Measurements from ENCODE around the gene NAPA.

The NAPA gene

DNA sequence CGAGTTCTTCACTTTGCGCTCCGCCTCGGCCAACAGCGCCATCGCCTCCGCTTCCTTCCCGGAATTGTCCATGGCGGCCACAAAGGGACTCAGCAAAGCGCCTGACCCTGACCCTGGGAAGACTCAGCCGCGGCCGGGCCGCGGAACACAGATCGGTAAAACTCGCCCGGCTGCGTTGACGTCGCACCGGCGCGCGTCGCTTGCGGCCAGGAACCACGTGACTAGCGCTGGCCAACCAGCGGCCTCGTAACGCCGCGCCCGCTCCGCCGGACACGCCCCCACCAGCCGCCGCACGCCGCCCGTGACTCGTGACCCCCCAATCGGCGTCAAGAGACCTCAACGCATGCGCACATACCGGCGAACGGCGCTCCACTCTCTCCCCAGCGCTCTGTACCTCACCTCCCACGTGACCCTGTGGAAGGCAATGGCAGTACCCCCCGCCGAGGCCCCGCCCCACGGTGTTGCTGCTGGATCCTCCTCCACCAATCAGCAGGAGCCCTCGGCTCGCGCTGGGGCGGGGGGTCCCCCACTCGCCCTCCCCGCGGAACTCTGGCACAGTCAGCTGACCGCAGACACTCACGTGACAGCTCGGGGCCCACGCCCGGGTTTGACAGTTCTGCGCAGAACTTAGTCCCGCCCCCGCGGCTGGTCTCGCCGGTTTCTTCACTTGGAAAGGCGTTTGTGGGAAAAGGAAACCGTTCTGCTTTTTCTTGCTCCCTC lies at the start of gene NAPA:
Gene NAPA (minus strand): TSS at position 195 of the 720 bp plus-strand sequence. CDS start 123 bp downstream, at position 72.
- DNase-seq, result peak; percentile 100
- ATAC-seq, result peak; percentile 97

DNA sequence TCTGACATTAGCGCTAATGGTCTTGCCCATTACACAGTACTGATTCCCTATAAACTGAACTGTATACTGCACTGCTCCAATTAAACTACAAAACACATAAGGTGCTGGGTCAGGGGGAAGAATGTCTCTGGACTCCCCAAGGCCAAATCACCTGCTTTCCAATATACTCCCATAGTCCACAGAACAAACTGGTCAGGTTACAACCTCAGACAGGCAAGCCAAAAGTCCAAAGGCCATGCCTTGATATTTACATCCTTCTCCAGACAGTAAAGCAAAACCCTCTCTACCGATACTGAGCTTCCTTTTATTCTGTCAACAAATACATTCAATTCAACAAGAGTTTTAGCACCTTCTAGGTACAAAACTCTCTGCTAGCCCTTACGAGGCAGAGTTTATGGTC lies 49.2 kb upstream of the NAPA start:
- DNase-seq (no peak), ATAC-seq (no peak)

DNA sequence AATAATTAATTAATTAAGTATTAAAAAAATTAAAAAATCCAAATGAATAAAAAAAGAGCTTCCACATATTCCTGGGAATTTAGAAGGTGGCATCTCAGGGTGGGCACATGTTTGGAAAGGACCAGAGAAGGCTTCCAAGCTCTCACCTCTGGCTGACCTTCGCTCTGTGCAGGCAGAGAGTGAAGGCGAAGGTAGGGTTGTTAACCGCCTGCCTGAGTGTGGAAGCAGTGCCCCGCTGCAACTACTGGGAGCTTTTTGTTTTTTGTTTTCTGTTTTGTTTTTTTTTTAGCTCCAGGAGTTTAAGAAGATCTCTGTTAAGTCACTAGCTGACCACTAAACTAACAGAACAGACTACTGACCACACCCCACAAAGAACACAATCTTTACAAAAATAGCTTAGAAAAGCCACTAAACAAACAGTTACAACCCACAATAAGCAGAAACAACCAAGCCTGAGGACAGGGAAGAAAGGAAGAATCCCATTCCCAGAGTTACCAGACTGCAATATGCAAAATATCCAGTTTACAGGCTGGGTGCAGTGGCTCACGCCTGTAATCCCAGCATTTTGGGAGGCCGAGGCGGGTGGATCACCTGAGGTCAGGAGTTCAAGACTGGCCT lies 46.7 kb upstream of the NAPA start:
- ATAC-seq (no peak), DNase-seq (no peak)

DNA sequence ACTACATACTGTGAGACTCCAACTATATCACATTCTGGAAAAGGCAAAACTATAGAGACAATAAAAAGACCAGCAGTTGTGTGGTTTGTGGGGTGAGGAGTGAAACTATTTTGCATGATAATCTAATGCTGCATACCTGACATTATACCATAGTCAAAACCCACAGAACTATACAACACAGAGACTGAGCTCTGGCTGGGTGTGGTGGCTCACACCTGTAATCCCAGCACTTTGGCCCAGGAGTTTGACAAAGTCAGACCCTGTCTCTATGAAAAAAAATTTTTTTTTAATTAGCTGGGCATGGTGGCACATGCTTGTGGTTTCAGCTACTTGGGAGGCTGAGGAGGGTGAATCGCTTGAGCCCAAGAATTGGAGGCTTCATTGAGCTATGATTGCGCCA lies 46.1 kb upstream of the NAPA start:
- DNase-seq, result no peak
- ATAC-seq, result no peak

DNA sequence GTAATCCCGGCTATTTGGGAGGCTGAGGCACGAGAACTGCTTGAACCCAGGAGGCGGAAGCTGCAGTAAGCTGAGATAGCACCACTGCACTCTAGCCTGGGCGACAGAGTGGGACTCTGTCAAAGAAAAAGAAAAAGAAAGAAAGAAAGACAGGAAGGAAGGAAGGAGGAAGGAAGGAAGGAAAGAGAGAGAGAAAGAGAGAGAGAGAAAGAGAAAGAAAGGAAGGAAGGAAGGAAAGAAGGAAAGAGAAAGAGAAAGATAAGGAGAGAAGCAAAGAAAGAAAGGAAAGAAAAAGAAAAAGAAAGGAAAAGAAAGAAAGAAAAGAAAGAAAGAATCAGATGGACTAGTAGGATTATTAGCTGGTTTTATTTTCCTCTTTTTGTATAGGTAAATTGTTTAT lies 35.3 kb upstream of the NAPA start:
- ATAC-seq (no peak), DNase-seq (no peak)

DNA sequence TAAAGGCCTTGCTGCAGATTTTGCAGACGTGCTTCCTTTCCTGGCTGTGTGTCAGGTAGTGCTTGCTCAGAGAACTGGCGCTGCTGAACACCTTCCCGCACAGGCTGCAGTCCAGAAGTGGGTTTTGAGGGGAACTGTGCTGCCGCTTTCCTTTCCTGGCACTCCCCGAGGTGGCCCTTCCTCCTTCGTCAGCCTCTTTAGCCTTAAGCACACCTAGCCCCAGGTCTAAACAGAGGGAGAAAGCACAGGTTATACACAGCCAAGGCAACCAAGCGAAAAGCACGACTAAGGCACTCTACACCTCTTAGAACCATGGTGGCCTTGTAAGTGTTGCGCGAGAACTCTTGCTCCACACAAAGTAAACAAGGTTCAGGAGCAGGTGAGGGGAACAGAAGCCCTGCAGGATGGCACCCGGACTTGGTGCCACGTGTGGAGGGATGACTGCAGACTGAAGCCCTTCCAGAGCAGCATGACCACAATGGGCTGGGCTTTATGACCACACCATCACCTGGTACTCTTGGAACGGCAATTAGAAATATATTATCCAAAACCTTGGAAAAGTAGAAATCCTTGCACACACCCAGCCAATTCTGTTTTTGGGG lies 34.5 kb upstream of the NAPA start:
- DNase-seq, result no peak
- ATAC-seq, result no peak

DNA sequence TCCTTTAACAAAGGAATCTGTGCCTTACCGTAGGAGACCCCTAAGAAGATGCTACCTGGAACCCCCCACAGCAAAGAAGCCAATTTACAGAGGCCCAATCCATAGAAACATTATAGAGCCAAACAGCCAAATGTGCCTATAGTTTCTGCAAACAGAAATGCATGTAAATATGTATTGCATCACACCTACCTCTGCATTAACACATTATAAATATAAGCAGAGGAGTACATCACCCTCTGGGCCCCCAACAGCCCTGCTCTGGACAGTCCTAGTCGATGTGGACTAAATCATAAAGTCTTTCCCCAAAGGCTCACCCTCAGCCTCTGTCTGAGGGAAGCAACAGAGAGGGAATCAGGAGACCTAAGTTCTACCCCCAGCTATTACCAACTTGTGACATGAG lies 32.3 kb upstream of the NAPA start:
- no peak for DNase-seq
- no peak for ATAC-seq

DNA sequence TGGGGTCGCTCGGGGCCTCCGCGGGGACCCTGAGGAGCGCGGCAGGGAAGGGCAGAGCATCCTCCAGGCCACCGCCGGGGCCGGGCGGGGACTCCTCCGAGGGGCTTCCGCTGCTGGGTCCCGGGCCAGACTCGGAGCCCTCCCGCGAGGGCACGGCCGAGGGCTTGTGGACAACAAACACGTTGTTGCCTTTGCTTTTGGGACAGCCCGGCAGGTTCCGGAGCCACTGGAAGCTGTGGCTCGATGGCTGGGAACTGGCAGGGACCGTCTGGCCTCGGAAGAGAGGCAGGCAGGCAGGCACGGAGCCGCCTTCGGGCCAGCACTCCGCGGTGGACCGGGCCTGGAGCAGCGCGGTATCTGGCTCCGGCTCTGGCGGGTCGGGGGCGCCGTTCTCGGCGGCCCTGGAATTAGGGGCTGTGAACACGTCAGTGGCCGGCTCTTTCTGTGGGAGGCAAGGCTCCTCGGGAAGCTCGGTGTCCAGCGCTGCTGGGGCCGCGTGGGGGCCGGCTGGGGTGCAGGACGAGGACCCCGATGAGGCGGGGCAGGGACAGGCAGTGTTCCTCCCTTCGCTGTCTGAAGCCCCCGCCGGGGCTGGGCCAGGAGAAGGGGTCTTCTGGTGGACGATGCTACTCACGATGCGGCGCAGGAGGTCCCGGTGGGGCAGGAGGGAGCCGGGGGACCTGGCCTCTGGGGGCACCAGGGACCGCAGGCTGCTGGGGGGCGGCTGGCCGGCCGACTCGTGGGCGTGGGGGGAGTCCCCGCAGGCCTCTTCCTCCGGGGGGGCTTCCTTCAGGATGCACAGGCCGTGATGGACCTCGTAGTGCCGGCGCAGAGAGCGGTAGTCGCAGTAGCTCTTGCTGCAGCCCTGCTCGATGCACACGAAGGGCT lies 30.4 kb upstream of the NAPA start:
- DNase-seq, result no peak
- ATAC-seq, result no peak

DNA sequence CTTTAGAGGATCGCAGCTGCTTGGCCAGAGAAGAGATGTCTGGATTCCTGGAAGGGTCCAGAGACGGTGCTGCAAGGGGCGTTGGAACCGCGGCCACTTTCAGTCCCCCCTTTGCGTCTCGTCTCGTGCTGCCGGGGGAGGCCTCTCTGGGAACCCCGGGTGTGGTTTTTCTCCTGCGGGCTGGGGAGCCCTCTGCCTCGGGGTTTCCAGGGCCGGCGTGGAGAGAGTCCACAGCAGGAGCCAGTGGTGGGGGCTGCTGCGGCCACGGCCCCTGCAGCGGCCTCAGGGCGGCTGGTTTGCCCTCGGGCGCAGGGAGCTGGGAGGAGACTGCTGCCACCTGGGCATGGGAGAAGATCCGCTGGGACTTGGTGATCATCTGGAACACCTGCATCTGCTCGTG lies 29.6 kb upstream of the NAPA start:
- ATAC-seq, result no peak
- DNase-seq, result no peak

DNA sequence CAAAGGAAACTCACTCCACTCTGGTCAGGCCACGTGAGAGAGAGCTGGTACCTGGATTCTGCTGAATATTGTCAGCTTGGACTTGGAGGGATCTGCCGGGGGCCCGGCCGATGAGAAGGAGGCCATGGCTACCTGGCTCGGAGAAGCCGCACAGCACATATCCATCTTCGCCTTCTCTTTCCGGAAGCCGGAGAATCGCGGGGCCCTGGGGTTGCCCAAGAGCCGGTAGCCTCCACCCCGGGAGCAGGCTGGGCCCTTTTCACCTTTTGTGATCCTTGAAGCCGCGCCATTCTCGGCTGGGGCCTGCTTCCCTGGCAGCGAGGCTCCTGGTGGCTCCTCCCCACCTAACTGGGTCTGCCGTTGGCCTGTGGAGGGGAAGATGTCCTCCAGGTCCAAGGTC lies 29.2 kb upstream of the NAPA start:
- no peak for ATAC-seq

DNA sequence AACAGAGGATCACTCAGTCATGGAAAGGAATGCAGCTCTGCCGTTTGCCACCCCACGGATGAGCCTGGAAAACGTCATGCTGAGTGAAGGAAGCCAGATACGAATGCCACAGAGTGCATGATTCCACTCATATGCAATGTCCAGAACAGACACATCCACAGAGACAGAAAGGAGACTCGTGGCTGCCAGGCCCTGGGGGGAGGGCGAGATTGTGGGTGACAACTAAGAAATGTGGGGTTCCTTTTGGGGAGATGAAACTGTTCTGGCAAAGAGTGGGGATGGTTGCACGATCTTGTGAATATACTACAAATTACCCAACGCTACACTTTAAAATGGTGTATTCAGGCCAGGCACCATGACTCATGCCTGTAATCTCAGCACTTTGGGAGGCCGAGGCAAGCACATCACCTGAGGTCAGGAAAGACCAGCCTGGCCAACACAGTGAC lies 27.2 kb upstream of the NAPA start:
- DNase-seq, result no peak

More for the DNA sequence above, 29.2 kb upstream of the NAPA start:
- DNase-seq, result no peak

DNA sequence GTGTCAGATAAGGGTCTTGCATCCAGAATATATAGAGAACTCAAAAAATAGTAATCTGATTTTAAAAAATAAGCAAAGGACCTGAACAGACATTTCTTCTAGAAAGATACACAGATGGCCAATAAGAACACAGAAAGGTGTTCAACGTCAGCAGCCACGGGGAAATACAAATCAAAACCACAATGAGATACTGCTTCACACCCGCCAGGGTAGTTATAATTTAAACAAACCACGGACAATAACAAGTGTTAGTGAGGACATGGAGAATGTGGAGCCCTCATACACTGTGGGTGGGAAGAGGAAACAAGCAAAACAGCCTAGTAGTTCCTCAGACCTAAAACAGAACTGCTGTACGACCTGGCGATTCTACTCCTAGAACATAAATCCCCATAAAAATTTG lies 26.7 kb upstream of the NAPA start:
- ATAC-seq (peak; percentile 77), DNase-seq (no peak)

More for the DNA sequence above, 27.2 kb upstream of the NAPA start:
- no peak for ATAC-seq

DNA sequence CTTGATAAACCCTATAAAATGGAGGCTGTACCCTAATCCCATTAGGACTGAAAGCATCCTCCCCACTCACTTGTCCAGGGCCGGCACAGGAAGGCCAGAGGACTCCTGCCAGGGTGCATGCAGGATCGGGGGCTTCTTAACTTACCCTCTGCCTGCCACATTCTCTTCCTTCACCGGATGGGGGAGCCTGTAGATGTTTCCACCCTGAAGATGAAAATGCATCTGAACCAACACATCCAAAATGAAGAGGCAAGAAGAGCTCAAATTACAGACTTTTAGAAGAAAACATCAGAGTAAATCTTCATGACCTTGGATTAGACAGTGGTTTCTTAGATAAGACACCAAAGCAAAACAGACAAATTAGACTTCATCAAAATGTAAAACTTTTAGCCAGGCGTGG lies 25.9 kb upstream of the NAPA start:
- ATAC-seq (no peak), DNase-seq (no peak)

DNA sequence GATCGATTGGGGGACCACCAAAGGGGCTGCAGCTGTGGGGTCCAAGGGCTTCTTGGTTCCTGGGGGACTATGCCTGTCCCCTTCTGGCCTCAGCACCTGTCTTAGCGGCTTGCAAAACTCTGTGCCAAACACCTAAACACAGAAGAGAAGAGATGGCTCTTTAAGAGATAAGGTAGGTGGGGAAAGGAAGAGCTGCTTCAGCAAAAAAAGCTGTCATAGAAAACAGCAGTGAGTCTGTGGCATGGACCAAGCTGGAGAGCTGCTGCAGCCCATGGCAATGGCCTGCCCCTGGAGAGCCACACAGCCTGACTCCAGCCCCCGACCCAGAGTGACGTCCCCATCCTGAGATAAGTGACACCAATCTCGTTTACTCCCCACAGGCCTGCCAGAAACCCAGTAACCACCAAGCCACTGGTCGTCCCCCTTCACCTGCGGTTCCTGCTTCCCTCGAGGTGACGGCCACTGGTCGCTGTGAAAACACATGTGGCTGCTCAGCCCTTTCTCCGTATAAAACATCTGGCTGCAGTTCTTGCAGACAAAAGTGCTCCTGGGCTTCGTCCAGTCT lies 25.0 kb upstream of the NAPA start:
- ATAC-seq, result no peak
- DNase-seq, result no peak

DNA sequence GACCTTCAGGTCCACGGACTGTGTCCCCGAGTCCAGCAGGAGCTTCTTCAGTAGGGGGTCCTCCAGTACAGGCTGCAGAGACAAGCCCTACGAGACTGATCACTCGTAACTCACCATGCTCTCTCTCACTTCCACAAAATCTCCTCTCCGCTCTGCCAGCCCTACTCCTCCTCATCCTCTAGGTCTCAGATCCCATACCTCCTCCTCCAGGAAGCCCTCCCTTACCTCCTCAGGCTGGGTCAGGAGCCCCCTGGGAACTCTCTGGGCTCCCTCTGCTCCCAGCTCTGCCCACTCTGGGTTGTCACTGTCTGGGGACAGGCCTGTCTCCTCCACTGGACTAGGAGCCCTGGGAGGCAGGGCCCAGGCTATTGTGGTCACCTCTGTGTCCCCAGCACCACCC lies 23.9 kb upstream of the NAPA start:
- no peak for DNase-seq
- ATAC-seq, result no peak

DNA sequence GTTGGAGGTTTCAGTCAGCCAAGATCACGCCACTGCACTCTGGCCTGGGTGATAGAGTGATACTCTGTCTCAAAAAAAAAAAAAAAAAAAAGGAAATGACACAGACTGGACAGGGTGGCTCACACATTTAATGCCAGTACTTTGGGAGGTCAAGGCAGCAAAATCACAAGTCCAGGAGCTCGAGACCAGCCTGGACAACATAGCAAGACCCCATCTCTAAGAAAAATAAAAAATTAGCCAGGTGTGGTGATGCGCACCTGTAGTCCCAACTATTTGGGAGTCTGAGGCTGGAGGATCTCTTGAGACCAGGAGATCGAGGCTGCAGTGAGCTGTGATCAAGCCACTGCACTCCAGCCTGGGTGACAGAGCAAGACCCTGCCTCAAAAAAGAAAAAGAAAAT lies 22.6 kb upstream of the NAPA start:
- ATAC-seq, result no peak
- DNase-seq, result no peak

DNA sequence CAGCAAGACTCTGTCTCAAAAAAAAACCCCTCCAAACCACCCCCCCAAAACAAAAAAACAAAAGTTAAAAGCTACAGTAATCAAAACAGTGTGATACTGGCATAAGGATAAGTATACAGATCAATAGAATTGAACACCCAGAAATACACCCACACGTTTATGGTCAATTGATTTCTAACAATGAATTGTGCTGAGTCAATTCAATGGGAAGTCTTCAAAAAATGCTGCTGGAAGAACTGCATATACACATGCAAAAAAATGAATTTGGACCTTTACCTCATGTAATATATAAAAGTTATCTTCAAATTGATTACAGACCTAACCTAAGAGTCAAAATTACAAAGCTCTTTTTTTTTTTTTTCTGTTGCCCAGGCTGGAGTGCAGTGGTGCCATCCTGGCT lies 19.8 kb upstream of the NAPA start:
- DNase-seq (no peak), ATAC-seq (no peak)

DNA sequence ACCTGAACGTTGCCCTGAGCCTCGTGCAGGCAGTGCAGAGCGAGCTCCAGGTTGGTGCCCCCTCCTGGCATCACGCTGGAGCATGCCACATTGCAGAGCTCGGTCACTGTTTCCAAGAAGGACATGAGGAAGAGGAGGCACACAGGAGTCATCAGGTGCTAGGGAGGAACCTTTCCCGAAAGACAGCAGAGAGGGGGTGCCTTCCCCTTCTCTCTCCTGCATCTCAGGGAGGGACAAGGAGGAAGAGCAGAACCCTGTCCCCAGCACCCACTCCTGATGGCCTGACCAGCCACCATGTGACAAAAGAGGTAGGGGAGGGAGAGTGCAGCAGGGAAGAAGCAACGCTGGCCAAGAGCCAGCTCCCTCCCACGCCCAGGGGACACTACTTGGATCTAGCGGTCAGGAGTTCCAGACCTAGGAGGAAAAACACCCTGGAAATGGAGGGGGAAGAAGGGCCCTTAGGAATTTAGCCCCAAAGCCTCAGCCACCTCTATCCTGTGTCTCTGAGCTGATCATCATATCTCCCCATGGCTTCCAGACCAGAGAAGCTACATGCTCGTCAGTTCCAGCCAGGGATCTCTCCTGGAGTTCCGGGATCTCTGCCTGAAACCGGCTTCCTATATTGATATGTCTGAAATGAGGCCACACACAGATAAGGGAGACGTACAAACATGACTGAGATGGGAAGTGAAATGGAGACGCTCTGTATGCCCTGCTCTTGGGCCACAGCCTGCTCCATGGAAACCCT lies 17.0 kb upstream of the NAPA start:
- no peak for DNase-seq
- ATAC-seq, result no peak

DNA sequence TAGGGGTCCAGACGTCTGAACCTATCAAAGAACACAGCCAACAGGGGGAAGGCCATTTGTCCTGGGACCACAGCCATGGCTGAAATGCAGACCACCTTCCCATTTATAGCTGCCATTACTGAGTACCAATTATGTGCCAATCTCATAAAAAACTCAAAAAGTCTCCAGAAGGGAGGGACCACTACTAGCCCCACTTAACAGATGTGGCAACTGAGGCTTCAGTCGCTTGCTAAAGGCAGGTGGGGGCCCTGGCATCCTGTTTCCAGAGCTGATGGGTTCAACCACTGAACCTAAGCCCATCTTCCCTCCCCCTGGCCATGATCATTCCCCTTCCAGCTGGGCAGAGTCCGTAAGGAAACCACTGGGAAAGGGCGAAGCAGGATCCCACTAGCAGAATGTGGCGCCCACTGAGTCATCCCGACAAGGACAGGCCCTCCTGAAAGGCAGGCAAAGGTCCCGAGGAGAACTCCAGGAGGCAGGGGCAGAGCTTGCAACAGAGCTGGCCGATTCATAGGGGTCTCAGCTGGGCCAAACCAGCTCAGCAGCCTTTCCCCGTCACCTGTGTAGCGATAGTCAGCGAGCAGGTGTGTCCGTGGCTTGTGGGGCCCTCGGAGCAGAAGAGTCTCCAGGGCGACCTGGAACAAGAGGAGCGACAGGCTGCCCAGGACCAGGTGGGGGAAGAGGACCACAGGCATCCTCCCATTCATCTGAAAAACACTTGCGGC lies 14.3 kb upstream of the NAPA start:
- DNase-seq, result no peak
- ATAC-seq, result no peak

DNA sequence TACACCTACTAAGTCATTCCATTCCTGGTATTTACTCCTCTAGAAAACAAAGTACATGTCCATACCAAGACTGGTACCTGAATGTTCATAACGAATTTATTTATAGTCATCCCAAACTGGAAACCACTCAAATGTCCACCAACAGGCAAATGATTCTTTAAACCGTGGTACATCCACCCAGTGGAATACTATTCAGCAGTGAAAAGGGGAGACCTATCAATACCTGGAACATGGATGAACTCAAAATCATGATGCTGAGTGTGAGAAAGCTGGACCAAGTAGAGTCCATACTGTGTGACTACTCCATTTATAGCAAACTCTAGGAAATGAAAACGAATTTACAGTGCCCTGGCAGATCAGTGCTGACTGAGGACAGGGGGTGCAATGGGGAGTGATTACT lies 11.9 kb upstream of the NAPA start:
- DNase-seq (no peak), ATAC-seq (no peak)

DNA sequence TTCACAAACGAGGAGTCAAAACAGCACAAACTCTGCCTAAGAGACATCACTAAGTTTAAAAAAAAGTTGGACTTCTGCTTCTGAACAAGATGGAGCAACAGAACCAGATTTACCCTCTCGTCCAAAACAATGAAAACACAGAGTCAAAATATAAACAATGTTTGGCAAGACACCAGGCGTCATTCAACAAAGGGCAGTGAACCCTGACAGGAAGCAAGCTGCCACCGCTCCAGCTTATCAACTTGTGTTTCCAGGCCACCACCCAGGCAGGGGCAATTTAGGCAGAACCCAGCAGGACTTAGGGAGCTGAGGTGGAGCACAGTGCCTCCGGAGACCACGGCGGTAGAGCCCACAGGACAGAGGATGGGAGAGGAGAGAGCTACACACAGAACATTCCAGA lies 8.6 kb upstream of the NAPA start:
- DNase-seq, result no peak
- ATAC-seq, result no peak

Data from stimulated activated naive CD8-positive, alpha-beta T cell treated with anti-CD3 and anti-CD28 coated beads, Interleukin-15, Interleukin-2, amounts not matched to agents 100 U/mL and 50 U/mL, for 24 hours (primary cell).